ENCODE measurements around the gene TMC4.

DNA sequence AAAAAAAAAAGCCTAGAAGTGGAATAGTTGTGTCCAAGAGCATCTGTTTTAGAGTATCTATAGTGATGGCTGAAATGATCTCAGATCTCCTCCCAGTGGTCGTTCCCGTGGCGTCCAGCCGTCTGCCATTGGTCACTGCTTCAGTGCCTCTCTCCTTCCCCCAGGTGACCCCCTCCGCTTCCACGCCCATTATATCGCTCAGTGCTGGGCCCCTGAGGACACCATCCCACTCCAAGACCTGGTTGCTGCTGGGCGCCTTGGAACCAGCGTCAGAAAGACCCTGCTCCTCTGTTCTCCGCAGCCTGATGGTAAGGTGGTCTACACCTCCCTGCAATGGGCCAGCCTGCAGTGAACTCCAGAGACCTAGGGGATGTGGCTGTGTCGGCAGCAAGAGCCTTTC lies 20.1 kb upstream of the TMC4 start:
- TF ChIP-seq, protein P1, sequence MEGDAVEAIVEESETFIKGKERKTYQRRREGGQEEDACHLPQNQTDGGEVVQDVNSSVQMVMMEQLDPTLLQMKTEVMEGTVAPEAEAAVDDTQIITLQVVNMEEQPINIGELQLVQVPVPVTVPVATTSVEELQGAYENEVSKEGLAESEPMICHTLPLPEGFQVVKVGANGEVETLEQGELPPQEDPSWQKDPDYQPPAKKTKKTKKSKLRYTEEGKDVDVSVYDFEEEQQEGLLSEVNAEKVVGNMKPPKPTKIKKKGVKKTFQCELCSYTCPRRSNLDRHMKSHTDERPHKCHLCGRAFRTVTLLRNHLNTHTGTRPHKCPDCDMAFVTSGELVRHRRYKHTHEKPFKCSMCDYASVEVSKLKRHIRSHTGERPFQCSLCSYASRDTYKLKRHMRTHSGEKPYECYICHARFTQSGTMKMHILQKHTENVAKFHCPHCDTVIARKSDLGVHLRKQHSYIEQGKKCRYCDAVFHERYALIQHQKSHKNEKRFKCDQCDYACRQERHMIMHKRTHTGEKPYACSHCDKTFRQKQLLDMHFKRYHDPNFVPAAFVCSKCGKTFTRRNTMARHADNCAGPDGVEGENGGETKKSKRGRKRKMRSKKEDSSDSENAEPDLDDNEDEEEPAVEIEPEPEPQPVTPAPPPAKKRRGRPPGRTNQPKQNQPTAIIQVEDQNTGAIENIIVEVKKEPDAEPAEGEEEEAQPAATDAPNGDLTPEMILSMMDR (conservative IDR thresholded peaks at IDR 0.05; ENCODE audit: low read depth in 2 of 2): no peak
- TF ChIP-seq CREB1 (CRISPR knock-in tag; IDR thresholded peaks at IDR 0.05; ENCODE audit: low read depth) (no peak), EZH2 (IDR thresholded peaks at IDR 0.05; ENCODE audit: low read depth, unreplicated experiment) (no peak), EZH2phosphoT487 (IDR thresholded peaks at IDR 0.05; ENCODE audit: unreplicated experiment) (no peak), REST (IDR thresholded peaks at IDR 0.05; ENCODE audit: unreplicated experiment) (no peak), POLR2AphosphoS5 (IDR thresholded peaks at IDR 0.05; ENCODE audit: low read depth) (no peak), JUNB (IDR thresholded peaks at IDR 0.05; ENCODE audit: unreplicated experiment) (no peak)
- TF ChIP-seq, protein P2, sequence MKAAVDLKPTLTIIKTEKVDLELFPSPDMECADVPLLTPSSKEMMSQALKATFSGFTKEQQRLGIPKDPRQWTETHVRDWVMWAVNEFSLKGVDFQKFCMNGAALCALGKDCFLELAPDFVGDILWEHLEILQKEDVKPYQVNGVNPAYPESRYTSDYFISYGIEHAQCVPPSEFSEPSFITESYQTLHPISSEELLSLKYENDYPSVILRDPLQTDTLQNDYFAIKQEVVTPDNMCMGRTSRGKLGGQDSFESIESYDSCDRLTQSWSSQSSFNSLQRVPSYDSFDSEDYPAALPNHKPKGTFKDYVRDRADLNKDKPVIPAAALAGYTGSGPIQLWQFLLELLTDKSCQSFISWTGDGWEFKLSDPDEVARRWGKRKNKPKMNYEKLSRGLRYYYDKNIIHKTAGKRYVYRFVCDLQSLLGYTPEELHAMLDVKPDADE (IDR thresholded peaks at IDR 0.05): no peak
